DMS153 treated with DMSO at 0.1 percent for 48 hours (cell line): ENCODE results near the gene GNS.
"Not testable (repeated sequence)": the region's sequence is repeated elsewhere in the genome, so short reads cannot be mapped to it uniquely, and the experiment has no call there.

Source experiments
- DNase-seq: peaks from one replicate; lab custom pipeline; 2025; ENCODE audit not compliant: unreplicated experiment; lab: John Stamatoyannopoulos, UW

GNS gene

DNA sequence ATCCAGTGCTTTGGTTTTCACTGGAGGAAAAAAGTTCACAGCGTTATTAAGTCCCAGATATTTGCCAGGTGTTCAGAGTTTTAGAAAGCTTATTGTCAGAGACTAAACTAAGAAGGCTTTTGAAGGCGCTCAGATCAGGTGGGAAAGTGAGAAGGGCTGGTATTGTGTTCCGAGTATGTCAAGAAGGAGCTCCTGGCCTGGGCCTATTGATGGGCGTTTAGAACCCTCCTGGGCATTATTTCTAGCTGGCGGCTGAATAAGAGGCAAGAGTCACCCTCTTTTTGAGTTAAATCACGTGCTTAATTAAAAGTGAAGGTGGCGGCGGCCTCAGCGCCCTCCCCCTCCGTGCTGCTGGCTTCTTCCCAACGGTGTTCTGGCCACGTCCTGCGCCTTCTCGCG, 20.9 kb upstream of the GNS start:
- peak; percentile 24 for DNase-seq

DNA sequence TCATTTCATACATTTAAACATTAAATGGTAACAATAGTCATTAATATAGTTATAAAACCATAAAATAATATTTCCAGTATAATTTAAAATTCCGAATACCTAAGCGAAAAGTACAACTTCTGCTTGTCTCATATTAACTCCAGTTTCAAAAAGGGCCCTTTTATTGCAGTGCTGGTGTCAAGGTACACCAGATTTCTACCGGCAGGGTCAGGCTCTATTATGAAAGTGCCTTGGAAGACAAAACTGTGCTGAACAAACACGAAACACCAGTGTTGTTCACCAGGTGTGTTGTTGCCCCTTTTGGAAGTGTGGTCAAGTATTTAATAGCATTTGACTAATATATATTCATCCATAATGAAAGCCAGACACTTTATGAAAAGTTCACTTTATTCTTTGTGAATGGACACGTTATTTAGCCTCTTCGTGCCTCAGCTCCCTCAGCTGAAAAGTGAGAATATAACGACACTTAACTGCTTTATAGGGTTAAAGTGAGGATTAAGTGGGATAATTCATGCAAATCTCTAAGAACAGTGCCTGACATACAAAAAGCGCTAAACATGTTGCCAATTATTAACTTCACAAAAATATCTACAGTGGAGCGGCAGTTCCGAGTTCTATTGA, 20.3 kb upstream of the GNS start:
- DNase-seq: no peak

DNA sequence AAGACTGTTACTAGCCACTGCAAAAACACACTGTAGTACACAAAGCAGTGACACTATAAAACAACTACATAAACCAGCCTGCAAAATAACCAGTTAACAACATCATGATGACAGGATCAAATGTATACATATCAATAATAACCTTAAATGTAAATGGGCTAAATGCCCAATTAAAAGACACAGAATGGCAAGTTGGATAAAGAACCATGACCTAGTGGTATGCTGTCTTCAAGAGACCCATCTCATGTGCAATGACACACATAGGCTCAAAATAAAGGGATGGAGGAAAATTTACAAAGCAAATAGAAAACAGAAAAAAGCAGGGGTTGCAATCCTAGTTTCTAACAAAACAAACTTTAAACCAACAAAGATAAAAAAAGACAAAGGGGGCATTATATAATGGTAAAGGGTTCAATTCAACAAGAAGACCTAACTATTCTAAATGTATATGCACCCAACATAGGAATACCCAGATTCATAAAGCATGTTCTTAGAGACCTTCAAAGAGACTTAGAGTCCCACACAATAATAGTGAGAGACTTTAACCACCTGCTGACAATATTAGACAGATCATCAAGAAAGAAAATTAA, 16.0 kb upstream of the GNS start:
- not testable (repeated sequence) for DNase-seq

DNA sequence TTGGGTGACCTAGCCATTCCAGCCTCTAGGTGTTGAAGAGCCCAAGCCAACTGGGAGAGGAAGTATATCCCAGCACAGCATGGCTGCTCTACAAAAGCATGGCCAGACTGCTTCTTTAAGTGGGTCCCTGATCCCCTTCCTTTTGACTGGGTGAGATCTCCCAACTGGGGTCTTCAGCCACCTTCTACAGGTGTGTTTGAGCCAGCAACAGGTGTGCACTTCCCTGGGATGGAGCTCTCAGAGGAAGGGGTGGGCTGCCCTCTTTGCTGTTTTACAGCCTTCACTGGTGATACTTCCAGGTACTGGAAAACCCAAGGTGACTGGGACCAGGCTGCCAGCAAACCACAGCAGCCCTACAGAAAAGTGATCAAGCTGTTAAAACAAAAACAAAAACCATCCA, 14.2 kb upstream of the GNS start:
- DNase-seq: no peak

DNA sequence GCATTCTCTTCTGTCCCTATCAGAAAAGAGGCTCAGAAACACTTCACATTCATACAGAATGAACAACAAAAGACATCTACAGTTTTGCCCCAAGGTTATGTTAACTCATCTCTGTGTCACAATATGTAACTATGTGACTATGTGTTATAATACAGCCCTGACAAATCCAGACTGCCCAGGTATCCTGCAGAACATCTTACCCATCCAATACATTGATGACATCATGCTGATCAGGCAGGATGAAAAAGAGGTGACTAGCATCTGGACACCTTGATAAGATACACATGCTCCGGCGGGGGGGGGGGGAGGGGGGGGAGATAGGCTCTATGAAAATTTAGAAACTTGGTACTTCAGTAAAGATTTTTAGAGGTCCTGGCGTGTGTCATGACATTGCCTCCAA, 8.3 kb upstream of the GNS start:
- no peak for DNase-seq

DNA sequence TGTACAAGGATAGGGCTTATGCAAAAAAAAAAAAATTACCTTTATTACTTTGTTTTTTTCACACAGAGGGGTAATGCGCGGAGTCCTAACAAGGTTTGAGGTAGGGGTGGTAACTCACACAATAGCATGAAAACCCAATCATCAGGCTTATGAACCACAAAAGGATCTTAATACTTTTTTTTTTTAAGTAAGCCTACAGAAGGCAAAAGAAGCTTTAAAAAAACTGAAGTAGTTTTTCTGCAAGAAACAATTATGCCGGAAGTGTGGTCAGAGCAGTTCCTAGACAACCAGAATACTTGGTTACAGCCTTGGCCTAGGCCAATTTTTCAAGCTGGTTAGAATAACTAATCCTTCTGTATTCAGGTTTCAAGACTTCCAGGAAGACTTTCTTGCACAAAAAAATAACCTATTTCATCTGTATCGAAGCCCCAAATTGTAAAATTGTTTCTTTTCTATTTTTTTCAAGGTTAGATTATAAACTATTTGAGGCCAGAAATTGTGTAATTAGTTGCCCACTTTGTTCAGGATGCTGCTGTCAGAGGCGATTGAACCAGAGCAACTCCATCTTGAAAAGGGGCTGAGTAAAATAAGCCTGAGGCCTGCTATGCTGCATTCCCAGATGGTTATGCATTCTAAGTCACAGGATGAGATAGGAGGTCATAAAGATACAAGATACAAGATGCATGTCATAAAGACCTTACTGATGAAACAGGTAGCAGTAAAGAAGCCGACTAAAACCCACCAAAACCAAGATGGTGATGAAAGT, 1.8 kb upstream of the GNS start:
- no peak for DNase-seq

DNA sequence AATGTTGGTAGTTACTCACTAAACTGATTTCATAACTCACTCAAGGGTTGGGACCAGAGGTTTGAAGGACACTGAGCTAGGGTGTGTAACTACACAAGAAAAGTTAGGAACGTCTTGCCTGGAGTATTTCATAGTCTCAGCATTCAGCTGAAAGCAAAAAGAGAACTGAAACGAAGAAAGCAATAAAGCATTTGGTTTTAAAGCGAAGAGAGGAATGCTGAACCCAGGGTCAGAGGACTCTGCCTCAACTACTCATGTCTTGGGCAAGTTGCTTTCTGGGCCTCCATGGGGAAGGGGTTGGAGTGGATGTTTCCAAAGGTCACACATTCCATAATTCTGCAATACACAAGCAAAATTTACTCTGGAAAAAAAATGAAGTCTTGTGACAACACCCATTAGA, 1.4 kb downstream of the GNS start:
- no peak for DNase-seq

DNA sequence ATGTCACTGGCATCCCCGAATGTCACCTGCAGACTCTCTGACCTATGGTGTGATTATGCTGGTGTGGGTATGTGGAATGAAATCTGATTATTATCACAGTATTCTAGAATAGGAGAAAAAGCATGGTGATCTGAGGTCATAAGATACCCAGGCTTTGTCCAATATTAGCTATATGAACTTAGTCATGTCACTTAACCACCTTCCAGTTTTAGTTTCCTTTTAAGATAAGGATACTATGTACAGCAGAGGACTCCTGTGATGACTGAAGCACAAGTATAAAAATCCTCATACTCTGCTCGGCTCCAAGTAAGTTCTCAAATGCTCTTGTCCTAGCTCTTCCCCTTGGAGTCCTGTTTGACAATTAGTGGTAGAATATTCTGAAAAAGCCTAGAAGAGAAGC, 2.8 kb downstream of the GNS start:
- DNase-seq: no peak

DNA sequence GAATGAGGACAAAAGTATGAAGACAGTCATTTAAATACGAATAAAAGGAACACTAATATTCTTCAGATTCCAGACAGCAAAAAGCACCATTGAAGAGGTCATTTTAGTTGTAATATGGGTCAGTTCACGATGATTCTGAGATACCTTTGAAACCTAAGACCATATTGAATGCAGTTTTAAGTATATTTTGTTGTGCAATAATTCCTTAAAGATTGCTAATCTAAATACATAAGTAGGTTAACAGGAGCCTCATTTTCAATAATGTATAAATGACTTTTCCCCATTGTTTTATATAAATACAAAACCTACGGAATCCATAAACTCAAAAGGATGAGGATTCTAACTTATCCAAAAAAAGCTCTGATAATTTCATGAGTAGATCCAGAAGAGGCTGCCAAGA, 5.8 kb downstream of the GNS start:
- no peak for DNase-seq

DNA sequence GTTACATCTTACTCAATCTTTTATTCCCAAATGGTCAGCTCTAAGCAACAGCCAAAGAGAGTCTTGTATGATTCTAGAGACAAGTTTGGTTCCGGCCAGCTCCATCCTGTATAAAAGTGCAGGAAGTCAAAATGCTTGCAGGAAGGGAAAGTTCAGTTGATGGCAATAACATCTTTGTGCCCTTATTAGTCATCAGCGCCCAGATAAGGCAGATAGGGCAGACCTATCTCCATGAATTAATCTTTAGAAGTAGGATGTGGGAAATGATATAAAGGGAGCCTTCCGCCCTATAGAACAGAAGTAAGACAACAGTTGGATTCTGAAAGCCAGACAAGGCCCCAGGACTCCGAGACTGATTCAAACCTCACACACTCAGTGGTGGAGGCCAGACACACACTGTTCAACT, 6.4 kb downstream of the GNS start:
- DNase-seq: no peak

DNA sequence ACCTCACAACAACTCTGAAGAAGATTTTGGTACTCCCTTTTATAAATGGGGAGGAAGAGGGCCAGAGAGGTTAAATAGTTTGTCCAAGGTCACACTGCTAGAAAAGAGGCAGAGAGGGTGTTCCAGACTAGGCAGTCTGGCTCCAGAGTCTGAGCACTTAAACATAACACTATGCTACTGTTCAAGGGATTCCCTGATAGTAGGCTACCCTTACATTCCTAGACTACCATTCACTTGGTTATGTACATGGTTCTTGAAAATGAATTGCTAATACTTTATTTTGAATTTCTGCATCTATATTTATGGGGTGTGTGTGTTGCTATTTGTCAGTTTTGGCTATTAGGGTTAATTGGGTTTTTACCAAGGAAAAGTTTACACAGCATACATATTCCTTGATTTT, 7.2 kb downstream of the GNS start:
- DNase-seq: no peak

DNA sequence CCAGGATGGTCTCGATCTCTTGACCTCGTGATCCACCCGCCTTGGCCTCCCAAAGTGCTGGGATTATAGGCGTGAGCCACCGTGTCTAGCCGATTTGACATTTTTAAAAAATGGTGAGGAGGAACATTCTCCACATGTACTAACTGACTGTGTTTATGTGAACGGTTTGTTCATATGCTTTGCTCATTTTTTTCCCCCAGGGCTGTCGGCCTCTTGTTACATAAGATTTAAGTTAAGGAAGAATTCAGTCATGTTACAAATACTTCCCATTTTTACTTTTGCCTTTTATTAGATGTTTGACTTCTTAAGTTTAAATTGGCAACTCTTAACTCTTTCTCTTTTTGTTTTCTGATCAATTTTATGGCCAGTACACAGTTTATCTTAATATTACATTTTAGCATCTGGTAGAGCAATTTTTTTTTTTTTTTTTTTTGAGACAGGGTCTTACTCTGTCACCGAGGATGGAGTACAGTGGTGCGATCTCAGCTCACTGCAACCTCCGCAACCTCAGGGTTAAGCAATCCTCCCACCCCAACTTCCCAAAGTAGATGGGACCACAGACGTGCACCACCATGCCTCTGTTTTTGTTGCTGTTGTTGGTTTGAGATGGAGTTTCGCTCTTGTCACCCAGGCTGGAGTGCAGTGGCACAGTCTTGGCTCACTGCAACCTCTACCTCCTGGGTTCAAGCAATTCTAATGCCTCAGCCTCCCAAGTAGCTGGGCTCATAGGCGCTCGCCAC, 9.6 kb downstream of the GNS start:
- no peak for DNase-seq

DNA sequence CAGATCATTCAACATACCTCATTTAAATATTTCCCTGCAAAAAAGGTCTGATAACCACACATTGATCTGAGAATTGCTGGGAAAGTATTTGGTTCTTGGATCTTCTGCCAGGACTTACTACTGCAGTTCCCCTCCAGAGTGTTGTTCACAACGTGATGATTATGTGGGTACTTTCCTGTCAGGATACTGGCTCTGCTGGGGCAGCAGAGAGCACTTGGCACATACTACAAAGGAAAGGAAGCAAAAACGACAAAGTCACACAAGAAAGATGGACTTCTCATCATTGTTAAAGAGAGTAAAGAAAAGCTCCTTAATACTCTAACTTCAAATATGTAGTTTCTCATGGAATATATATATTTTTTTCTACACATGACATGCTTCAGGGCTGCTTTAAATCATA, 11.5 kb downstream of the GNS start:
- DNase-seq: no peak

DNA sequence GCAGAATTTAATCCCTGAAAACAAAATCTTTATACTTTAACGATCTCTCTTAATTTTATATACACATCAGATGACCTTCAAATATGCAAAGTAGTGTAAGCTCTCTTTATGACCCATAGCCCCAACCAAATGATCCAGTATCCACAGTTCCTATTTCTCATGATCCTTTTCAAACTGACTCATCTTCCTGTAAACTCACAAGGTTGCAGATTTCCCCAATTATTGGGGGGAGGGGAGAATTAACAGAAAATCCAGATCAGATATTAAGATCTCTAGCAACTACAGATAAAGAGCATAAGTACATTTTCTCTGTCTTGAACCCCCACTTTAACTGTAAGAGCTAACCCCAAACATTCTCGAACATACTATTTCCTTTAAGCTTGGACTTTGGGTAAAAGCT, 12.5 kb downstream of the GNS start:
- no peak for DNase-seq

DNA sequence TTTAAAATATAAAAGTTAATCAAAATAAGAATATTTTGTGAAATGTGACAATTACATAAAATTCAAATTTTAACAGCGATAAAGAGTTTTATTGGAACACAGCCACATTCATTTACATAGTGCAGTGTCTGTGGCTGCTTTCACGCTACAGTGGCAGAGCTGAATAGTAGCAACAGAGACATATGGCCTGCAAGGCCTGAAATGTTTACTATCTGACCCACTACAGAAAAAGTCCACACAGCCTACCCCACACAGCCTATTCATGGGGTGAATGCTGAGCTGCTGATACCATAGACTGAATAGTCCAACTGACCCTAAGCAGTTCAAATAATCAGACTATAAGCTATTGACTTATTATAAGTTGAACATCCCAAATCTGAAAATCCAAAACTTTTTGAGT, 13.2 kb downstream of the GNS start:
- DNase-seq: no peak

DNA sequence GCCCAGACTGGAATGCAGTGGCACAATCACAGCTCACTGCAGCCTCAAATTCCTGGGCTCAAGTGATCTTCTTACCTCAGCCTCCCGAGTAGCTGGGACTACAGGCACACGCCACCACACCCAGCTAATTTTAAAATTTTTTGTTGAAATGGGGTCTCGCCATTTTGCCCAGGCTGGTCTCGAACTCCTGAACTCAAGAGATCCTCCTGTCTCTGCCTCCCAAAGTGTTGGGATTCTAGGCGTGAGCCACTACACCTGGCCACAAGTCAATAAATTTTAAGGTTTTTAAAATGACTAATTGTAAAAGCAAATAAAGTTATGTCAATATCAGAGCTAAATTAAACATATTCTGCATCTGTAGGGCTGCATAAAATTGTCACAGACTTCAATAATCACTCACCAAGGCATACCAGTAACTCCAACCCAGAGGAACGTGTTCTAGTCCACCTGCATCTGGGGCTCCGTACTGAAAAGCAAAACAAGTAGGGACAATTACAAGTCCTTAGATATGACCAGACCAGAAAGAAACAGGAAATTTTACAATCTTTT, 13.9 kb downstream of the GNS start:
- no peak for DNase-seq

DNA sequence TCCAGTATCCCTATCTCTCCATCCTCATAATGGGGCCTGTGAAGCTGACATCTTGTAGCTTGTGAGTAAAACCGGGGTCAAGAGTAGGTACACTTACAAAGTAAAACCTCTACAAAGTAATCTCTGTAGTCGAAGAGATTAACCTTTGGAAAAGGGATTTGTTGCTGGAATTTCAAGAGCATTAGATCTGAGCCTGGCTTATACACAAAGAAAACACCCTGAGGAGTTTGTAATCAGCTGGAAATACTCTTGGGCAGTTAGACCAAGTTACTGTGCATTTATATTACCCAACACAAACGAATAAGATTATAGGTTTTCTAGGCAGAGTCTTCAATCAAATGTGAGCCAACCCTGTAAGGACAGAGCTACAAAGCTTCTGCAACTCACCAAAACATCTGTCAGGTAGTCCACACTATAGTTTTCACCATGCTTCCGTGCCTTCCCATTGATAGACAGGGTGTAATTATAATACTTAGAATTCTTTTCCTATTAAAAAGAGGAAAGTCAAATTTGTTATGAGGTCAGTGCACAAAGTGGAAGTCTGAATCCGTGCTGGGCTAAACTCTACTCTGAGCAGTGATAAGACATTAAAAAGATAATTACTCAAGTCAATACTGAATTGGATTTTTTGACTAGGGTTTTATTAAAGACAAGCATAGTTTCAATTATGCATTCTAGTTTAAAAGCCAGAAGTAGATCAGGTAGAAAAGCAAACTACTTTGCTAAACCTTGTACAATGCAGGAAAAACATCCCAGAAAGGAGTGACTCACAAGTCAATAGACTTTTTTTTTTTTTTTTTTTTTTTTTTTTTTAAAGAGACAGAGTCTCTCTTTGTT, 14.6 kb downstream of the GNS start:
- DNase-seq: no peak

DNA sequence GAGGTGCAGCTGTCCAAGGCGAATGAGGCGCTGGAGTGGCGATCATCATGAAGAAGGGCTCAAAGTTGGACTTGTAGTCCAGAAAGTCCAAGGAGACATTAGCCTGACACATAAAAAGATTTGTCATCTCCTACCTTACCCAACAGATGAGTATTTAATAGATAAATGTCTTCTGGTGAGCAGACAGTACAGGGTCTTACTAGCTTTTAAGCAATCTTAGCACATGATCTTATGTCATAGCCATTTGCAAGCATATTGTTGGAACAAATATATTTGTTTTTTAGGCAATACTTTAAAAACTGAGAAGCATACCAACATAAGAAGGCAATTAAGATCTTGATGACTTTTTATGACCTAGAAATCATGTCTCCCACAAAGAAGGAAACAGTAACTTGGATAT, 16.0 kb downstream of the GNS start:
- DNase-seq: no peak

DNA sequence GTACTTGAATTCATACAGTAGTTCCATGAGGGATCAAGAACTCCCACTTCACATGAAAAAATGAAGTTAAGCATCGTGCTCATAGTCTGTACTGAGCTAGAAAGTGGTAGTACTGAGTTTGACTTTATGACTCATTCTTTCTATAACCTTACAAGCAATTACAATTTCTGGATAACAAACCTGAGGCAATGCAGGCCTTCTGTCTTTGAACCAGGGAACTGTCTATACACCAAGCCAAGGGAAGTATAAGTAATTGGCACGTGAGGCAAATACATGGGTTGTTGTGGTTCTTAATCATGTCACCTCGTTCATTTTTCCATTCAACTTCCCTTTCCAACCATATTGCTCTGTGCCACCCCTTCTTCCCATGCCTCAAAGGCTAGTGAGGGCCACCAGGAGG, 16.8 kb downstream of the GNS start:
- no peak for DNase-seq

DNA sequence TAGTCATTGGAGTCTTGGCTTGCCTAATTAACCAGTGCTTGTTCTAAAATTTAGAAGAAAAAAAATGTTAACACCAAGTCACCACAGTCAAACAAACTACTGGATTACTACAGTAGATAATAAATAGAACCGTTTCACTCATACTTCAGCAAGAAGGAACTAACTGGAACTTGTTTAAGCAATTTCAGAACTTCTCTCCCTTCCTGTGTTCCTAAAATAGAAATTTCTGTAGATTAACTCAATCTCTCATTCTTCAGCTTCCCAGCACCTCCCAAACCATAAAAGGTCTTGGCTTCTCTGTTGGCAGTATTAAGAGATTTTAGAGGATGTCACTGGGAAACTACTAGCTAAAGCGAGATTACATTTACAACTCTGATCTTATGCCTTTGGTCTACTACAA, 18.6 kb downstream of the GNS start:
- DNase-seq: no peak

DNA sequence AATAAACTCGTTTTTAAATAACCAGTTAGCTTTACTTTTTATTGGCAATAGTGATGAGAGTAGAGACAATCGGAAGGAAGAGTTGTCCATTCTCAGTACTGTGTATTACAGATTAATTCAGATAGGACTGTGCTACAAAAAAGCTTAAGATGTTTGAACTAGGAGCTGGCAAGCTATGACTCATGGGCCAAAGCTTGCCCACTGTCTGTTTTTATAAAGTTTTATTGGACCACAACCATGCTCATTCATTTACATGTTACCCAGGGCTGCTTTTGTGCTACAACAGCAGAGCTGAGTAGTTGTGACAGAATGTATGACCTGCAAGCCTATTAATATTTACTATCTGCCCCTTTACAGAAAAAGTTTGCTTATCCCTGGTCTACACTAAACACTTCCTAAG, 19.4 kb downstream of the GNS start:
- no peak for DNase-seq
